Prostate gland (tissue), 2 donors: Measurements from ENCODE around the gene LIPC.

ENCODE experiments used
- POLR2AphosphoS5 ChIP-seq: sonication (generic); formaldehyde crosslinking; IDR thresholded peaks from one replicate; pipeline ENCODE4 v1.6.1; 2017; ENCODE audit warnings: antibody characterized with exemption
- TF ChIP-seq, protein P1 (sequence below), 4 experiments: fragments of 200-600 bp in 2 of 4; fragments of 450-650 bp in 2 of 4; sonication (generic) in 2 of 4; IDR thresholded peaks; 1 replicate in 3 of 4; 2 replicates in 1 of 4; pipeline ENCODE4 v1.5.1; 2016 to 2019; ENCODE audit warnings: antibody characterized with exemption in 4 of 4, mild to moderate bottlenecking in 2 of 4, moderate library complexity in 2 of 4

- TF ChIP-seq, protein P1, sequence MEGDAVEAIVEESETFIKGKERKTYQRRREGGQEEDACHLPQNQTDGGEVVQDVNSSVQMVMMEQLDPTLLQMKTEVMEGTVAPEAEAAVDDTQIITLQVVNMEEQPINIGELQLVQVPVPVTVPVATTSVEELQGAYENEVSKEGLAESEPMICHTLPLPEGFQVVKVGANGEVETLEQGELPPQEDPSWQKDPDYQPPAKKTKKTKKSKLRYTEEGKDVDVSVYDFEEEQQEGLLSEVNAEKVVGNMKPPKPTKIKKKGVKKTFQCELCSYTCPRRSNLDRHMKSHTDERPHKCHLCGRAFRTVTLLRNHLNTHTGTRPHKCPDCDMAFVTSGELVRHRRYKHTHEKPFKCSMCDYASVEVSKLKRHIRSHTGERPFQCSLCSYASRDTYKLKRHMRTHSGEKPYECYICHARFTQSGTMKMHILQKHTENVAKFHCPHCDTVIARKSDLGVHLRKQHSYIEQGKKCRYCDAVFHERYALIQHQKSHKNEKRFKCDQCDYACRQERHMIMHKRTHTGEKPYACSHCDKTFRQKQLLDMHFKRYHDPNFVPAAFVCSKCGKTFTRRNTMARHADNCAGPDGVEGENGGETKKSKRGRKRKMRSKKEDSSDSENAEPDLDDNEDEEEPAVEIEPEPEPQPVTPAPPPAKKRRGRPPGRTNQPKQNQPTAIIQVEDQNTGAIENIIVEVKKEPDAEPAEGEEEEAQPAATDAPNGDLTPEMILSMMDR (IDR thresholded peaks at IDR 0.05): no peak
- no peak for TF ChIP-seq POLR2AphosphoS5
Measured at GRCh38 chr15:58553365-58553918, 121.7 kb downstream of the LIPC start.
